Activated CD8-positive, alpha-beta T cell treated with anti-CD3 and anti-CD28 coated beads for 36 hours (primary cell): Measurements from ENCODE around the gene IKZF4. TPM values are rescaled to one million over a fixed set of nuclear protein-coding genes. Genes with fewer than 3 reads are reported as not detected.

ENCODE experiments used
- total RNA-seq, 2 experiments: library from RNA; stranded (reverse); gene quantifications; one replicate each; pipeline ENCODE4 v1.2.3, GENCODE V29; 2021

The IKZF4 gene
- total RNA-seq, 2 experiments from 2014 or later, result 20.5 to 20.8 TPM

Other genes with a start within 250 kb of the IKZF4 start
- 10 to 100 TPM; 93.9 to 94.0 TPM for gene SARNP, start 203.3 kb upstream of the IKZF4 start, total RNA-seq
- 10 to 100 TPM; 24.2 to 27.0 TPM for gene ORMDL2, start 203.0 kb upstream of the IKZF4 start, total RNA-seq
- 10 to 100 TPM; 23.1 to 23.7 TPM for gene DNAJC14, start 191.5 kb upstream of the IKZF4 start, total RNA-seq
- gene MMP19, start 178.1 kb upstream of the IKZF4 start, total RNA-seq, result not detected
- gene PYM1, start 93.1 kb upstream of the IKZF4 start, total RNA-seq, result 10 to 100 TPM; 22.1 to 22.9 TPM
- gene DGKA, start 89.9 kb upstream of the IKZF4 start, total RNA-seq, result 100 to 1,000 TPM; 350 to 353 TPM
- 1 to 10 TPM in 1 of 2 experiments, under 1 TPM in 1; 0.65 to 1.2 TPM for gene PMEL, start 55.0 kb upstream of the IKZF4 start, total RNA-seq
- 10 to 100 TPM; 86.7 to 90.1 TPM for gene CDK2, start 54.2 kb upstream of the IKZF4 start, total RNA-seq
- 10 to 100 TPM; 26.0 to 32.4 TPM for gene RAB5B, start 47.0 kb upstream of the IKZF4 start, total RNA-seq
- 1 to 10 TPM; 4.6 to 6.2 TPM for gene SUOX, start 23.8 kb upstream of the IKZF4 start, total RNA-seq
- 10 to 100 TPM; 29.7 to 29.8 TPM for gene RPS26, start 20.9 kb downstream of the IKZF4 start, total RNA-seq
- under 1 TPM; 0.98 to 0.99 TPM for gene ERBB3, start 59.1 kb downstream of the IKZF4 start, total RNA-seq
- 100 to 1,000 TPM; 447 to 455 TPM for gene PA2G4, start 83.5 kb downstream of the IKZF4 start, total RNA-seq
- gene RPL41, start 95.6 kb downstream of the IKZF4 start, total RNA-seq, result 1,000 to 10,000 TPM; 5,401 to 5,452 TPM
- 1 to 10 TPM; 6.8 to 7.2 TPM for gene ZC3H10, start 97.2 kb downstream of the IKZF4 start, total RNA-seq
- gene ESYT1, start 107.2 kb downstream of the IKZF4 start, total RNA-seq, result 100 to 1,000 TPM; 154 to 160 TPM
- gene MYL6B, start 131.5 kb downstream of the IKZF4 start, total RNA-seq, result 10 to 100 TPM; 60.3 to 66.9 TPM
- 100 to 1,000 TPM; 647 to 663 TPM for gene MYL6, start 137.3 kb downstream of the IKZF4 start, total RNA-seq
- gene SMARCC2, start 168.4 kb downstream of the IKZF4 start, total RNA-seq, result 10 to 100 TPM; 79.3 to 87.9 TPM
- 10 to 100 TPM; 23.4 to 27.4 TPM for gene RNF41, start 200.9 kb downstream of the IKZF4 start, total RNA-seq
- 10 to 100 TPM; 58.7 to 60.2 TPM for gene NABP2, start 203.3 kb downstream of the IKZF4 start, total RNA-seq
- under 1 TPM; 0.41 to 0.54 TPM for gene SLC39A5, start 209.0 kb downstream of the IKZF4 start, total RNA-seq
- 10 to 100 TPM; 23.3 to 31.3 TPM for gene ANKRD52, start 237.3 kb downstream of the IKZF4 start, total RNA-seq
- gene COQ10A, start 245.9 kb downstream of the IKZF4 start, total RNA-seq, result 1 to 10 TPM; 7.9 to 9.6 TPM